Measurements from ENCODE around the gene MIGA2.
"Not testable (repeated sequence)": the region's sequence is repeated elsewhere in the genome, so short reads cannot be mapped to it uniquely, and the experiment has no call there.

MIGA2 gene

GRCh38 chr9:129011170-129011569 is 25.3 kb upstream of the MIGA2 start:
- DNase-seq (ENCODE audit: extremely low read depth in 1 of 2, low read depth in 1 of 2), result no peak

GRCh38 chr9:129011761-129012181 is 24.7 kb upstream of the MIGA2 start:
- DNase-seq (ENCODE audit: extremely low read depth in 1 of 2, low read depth in 1 of 2), result no peak

- no peak for DNase-seq (ENCODE audit: extremely low read depth in 1 of 2, low read depth in 1 of 2)
Measured at GRCh38 chr9:129012343-129012742, 24.1 kb upstream of the MIGA2 start.

- no peak for DNase-seq (ENCODE audit: extremely low read depth in 1 of 2, low read depth in 1 of 2)
Measured at GRCh38 chr9:129012893-129013448, 23.5 kb upstream of the MIGA2 start.

GRCh38 chr9:129013674-129014073 is 22.8 kb upstream of the MIGA2 start:
- no peak for DNase-seq (ENCODE audit: extremely low read depth in 1 of 2, low read depth in 1 of 2)

- DNase-seq (ENCODE audit: extremely low read depth in 1 of 2, low read depth in 1 of 2), result no peak
Measured at GRCh38 chr9:129014124-129014523, 22.3 kb upstream of the MIGA2 start.

GRCh38 chr9:129014608-129015007 is 21.8 kb upstream of the MIGA2 start:
- DNase-seq (ENCODE audit: extremely low read depth in 1 of 2, low read depth in 1 of 2), result no peak

- no peak for DNase-seq (ENCODE audit: extremely low read depth in 1 of 2, low read depth in 1 of 2)
Measured at GRCh38 chr9:129021091-129021490, 15.3 kb upstream of the MIGA2 start.

- no peak for DNase-seq (ENCODE audit: extremely low read depth in 1 of 2, low read depth in 1 of 2)
Measured at GRCh38 chr9:129022037-129022436, 14.4 kb upstream of the MIGA2 start.

- DNase-seq (ENCODE audit: extremely low read depth in 1 of 2, low read depth in 1 of 2), result no peak
Measured at GRCh38 chr9:129023036-129023907, 13.2 kb upstream of the MIGA2 start.

GRCh38 chr9:129023908-129024233 is 12.6 kb upstream of the MIGA2 start:
- DNase-seq (ENCODE audit: extremely low read depth in 1 of 2, low read depth in 1 of 2), result no peak

- no peak for DNase-seq (ENCODE audit: extremely low read depth in 1 of 2, low read depth in 1 of 2)
Measured at GRCh38 chr9:129026442-129027223, 9.8 kb upstream of the MIGA2 start.

GRCh38 chr9:129027224-129027684 is 9.2 kb upstream of the MIGA2 start:
- DNase-seq (ENCODE audit: extremely low read depth in 1 of 2, low read depth in 1 of 2), result no peak

- peak in 1 of 2 donors; percentile 19 for DNase-seq (ENCODE audit: extremely low read depth in 1 of 2, low read depth in 1 of 2)
Measured at GRCh38 chr9:129027685-129028191, 8.7 kb upstream of the MIGA2 start.

GRCh38 chr9:129028192-129028966 is 8.0 kb upstream of the MIGA2 start, which contains the start of gene SH3GLB2:
Gene SH3GLB2 (minus strand): TSS chr9:129028331. CDS start chr9:129028154, 177 bp downstream.
- peak; percentile 78 to 96 for DNase-seq (ENCODE audit: extremely low read depth in 1 of 2, low read depth in 1 of 2)

GRCh38 chr9:129030191-129030590 is 6.2 kb upstream of the MIGA2 start:
- DNase-seq (ENCODE audit: extremely low read depth in 1 of 2, low read depth in 1 of 2), result no peak

- DNase-seq (ENCODE audit: extremely low read depth in 1 of 2, low read depth in 1 of 2), result no peak
Measured at GRCh38 chr9:129031514-129031913, 4.9 kb upstream of the MIGA2 start.

GRCh38 chr9:129032541-129033159 is 3.8 kb upstream of the MIGA2 start:
- no peak for DNase-seq (ENCODE audit: extremely low read depth in 1 of 2, low read depth in 1 of 2)

GRCh38 chr9:129033216-129033615 is 3.2 kb upstream of the MIGA2 start:
- no peak for DNase-seq (ENCODE audit: extremely low read depth in 1 of 2, low read depth in 1 of 2)

- not testable (repeated sequence) for DNase-seq (ENCODE audit: extremely low read depth in 1 of 2, low read depth in 1 of 2)
Measured at GRCh38 chr9:129035838-129036237, 588 bp upstream of the MIGA2 start.
